NK-92 treated with Interleukin-12 subunit alpha and Interleukin-12 subunit beta, amount 100 ng/mL, for 24 hours (cell line): ENCODE measurements around the gene RNF8.
"Not testable (repeated sequence)": the region's sequence is repeated elsewhere in the genome, so short reads cannot be mapped to it uniquely, and the experiment has no call there.

Experiments
- DNase-seq: peaks from one replicate; lab custom pipeline; 2025; lab: John Stamatoyannopoulos, UW

RNF8 gene

GRCh38 chr6:37353761-37354525, at the start of gene RNF8:
RNF8 (plus strand) TSS chr6:37353983; CDS start chr6:37354165, 182 bp downstream.
- DNase-seq = peak; percentile 80

GRCh38 chr6:37304766-37305165, 49.0 kb upstream of the RNF8 start:
- no peak for DNase-seq

- no peak for DNase-seq
Measured at GRCh38 chr6:37305841-37306425, 47.9 kb upstream of the RNF8 start.

GRCh38 chr6:37306624-37307222, 47.1 kb upstream of the RNF8 start:
- no peak for DNase-seq

GRCh38 chr6:37307484-37307883, 46.3 kb upstream of the RNF8 start:
- not testable (repeated sequence) for DNase-seq

- no peak for DNase-seq
Measured at GRCh38 chr6:37308069-37308815, 45.5 kb upstream of the RNF8 start.

- no peak for DNase-seq
Measured at GRCh38 chr6:37309046-37309445, 44.7 kb upstream of the RNF8 start.

- no peak for DNase-seq
Measured at GRCh38 chr6:37309692-37310091, 44.1 kb upstream of the RNF8 start.

- DNase-seq = no peak
Measured at GRCh38 chr6:37310966-37311365, 42.8 kb upstream of the RNF8 start.

GRCh38 chr6:37311741-37312473, 41.9 kb upstream of the RNF8 start:
- DNase-seq = no peak

- no peak for DNase-seq
Measured at GRCh38 chr6:37313723-37314486, 39.9 kb upstream of the RNF8 start.

- DNase-seq = no peak
Measured at GRCh38 chr6:37314487-37315156, 39.2 kb upstream of the RNF8 start.

GRCh38 chr6:37315157-37315515, 38.6 kb upstream of the RNF8 start:
- no peak for DNase-seq

GRCh38 chr6:37316071-37316470, 37.7 kb upstream of the RNF8 start:
- DNase-seq = no peak

GRCh38 chr6:37317312-37318038, 36.3 kb upstream of the RNF8 start:
- DNase-seq = no peak

GRCh38 chr6:37319156-37319555, 34.6 kb upstream of the RNF8 start:
- no peak for DNase-seq

GRCh38 chr6:37319856-37320480, 33.8 kb upstream of the RNF8 start:
- no peak for DNase-seq

- DNase-seq = no peak
Measured at GRCh38 chr6:37320646-37321045, 33.1 kb upstream of the RNF8 start.

GRCh38 chr6:37321101-37321500, 32.7 kb upstream of the RNF8 start:
- DNase-seq = no peak
